Fibroblast of skin of right biceps (primary cell): ENCODE measurements around the gene ARGFX.
A peak's percentile ranks its signal among the peaks of the same experiment; 100 is the strongest.
"Not testable (repeated sequence)": the region's sequence is repeated elsewhere in the genome, so short reads cannot be mapped to it uniquely, and the experiment has no call there.

Experiments
- DNase-seq: peaks from one replicate; pipeline ENCODE4 v3.0.0-alpha.2; 2013

ARGFX gene

DNA sequence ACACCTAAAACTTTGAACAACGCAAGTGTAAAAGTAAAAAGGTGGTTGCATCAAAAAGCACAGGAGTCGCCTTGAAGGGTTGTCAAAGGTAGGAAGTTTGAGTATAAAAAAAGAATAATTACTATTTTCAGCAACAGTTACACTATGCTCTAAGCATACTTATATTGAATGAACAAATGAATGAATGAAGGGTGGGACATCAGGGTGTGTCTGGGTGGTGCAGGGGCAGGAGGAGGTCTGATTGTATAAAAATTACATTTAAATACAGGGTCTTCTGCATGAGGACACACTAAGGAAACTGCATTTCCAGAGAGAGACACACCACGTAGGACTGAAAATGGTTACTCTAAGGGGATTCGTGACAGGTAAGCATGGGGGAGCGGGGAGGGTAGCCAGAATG is at the start of gene ARGFX:
Gene ARGFX, plus strand, starts transcription at position 301 of the 400 bp plus-strand sequence. CDS start 2,765 bp downstream, outside the sequence.
- DNase-seq = no peak

DNA sequence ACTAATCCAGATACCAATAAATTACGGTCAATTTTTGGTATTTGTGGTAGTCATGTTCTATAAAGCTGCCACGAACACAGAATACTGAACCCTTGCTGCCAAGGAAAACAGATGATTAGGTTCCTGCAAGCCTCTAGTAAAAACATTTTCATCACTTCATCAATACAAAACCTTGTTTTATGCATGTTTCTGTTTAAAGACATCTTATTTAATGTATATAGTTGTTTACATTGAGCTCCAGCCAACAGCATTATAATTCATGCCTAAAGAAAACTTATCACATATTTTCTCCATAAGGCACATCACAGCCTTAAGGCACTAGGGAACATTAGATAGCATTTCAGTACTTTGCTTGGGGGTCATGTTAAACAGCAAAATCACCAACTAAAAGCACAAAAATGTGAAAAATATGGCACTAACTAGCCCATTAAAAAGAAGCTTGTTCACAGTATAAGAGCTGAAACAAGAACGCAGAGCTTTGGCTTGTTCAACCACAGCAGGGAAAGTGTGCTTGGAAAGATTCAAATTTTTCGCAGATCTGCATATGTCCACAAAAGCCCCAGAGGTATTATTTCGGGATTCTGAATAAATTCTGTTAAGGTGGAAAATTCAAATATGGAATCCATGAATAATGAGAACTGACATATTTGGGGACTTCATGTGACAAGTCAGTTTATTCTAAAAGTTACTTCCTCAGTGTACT is 49.6 kb upstream of the ARGFX start:
- DNase-seq = peak; percentile 10

DNA sequence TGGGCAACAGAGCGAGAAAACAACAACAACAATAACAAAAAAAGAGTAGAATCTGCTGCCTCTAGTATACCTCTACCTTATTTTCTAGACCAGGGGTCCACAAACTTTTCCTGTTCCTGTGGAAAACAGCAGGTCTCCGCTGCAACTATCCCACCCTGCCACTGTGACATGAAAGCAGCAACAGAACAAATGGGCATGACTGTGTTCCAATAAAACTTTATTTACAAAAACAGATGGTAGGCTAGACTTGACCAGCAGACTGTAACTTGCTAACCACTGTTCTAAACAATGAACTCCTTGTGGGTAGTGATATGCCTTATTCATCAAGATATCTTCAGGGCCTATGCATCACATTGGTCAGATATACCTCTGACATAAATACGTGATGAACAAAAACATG is 47.2 kb upstream of the ARGFX start:
- no peak for DNase-seq

DNA sequence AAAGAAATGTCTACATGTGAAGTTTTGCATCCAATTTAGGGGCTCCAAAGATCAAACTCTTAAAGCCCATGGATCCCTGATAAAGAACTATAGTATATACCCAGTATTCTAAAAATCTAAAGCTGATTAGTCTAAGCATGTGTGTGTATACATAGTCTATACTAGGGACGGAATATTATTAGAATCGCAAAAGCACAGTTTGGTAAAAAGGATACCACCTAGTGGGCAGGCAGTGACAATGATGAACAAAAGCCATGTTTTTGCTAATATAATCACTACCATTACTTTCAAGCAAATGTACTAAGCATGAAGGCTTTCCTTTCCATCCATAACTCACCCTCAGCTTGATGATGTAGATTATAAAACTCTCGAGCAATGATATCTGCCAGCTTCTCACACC is 38.4 kb upstream of the ARGFX start:
- peak; percentile 4 for DNase-seq

DNA sequence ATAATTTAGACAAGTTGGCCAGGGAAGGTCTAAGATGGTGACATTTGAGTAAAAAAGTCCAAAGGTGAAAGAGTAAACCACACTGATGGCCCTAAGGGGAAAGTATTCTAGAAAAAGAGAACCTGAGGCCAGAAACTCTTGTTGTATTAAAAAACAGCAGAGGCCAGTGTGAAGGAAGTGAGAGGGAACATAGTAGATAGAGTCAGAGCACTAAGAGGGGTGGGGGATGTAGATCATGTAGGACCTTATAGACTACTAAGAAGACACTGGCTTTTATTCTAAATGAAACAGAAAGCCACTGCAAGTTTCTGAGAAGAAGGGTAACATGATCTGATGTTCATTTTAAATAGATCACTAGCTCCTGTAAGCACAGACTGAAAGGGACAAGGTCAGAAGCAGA is 36.5 kb upstream of the ARGFX start:
- DNase-seq = no peak

DNA sequence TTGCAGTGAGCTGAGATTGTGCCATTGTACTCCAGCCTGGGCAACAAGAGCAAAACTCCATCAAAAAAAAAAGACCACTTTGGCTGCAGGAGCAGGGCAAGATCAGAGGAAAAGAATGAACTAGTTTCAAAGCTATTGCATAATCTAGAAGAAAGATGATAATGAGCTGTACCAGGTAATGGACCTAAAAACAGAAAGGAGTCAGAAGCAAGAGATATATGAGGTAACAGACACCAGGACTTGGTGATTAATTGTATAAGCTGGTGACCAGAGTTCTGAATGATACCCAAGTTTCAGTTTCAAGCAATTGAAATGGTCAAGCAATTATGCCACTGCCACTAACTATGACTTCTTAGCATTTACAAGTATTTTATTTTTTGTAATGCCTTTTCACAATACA is 24.8 kb upstream of the ARGFX start:
- DNase-seq = no peak

DNA sequence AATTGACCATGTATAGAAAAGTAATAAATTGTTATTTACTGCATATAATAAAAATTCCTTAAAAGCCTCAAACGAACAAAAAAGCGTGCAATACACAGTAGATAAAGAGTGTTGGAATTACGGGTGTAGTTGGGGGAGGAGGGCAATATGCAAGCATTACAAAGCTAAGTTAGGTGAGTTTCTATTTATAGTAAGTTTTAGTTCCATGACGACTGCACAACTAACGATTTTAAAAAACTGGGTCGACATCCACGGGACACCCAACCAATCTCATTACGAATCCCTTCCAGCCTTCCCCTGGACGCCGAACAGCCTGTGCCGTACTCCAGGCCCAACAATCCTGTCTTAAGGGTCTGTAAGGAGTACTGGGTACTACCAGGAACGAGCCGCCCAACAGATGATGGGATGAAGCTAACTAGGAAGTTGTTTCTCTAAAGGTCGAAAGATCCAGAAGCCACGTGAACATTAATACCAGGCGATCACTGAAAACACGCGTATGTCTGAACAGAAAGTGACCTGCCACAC is 22.6 kb upstream of the ARGFX start:
- peak; percentile 3 for DNase-seq

DNA sequence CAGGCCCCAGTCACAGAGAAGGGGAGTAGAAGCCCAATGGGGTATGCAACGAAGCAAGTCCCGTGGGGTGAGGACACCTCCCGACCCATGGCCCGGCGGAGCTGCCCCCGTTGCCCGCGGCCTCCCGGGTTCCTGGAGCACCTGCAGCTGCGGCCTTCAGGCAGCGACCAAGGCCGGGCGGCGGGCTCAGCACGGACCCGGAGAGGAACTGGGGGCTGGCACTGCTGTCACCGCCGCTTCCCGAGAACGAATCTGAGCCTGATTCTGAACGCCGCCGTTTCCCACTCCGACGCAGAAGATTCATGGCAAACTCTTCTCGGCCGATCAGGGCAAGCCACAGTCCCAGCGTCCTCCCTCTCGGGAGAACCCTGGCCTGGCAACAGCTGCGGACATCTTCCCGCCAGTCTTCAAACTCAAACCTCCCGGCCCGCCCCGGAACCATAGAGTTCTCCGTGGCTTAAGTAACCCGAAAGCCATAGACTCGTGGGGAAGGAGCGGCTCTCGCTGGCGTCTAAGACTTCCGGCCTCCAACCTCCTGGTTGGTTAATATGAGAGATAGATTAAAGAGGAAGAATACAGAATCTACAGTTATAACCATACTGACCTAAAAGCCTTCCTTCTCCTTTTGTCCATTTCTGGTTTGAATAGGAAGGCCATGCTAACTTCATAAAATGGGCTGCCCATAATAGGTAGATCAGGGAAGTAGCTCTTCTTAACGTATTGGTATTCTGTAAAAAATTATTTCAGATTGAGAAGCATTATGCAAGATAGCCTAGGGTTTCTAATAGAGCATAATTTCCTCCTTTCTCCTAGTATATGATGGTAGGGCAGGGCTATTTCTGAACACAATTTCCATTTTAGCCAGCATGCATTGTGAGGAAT is 21.9 kb upstream of the ARGFX start, which contains the start of gene POLQ:
Gene POLQ, minus strand, starts transcription at position 415 of the 882 bp plus-strand sequence. Its CDS starts 111 bp downstream, at position 304.
- peak; percentile 95 for DNase-seq

DNA sequence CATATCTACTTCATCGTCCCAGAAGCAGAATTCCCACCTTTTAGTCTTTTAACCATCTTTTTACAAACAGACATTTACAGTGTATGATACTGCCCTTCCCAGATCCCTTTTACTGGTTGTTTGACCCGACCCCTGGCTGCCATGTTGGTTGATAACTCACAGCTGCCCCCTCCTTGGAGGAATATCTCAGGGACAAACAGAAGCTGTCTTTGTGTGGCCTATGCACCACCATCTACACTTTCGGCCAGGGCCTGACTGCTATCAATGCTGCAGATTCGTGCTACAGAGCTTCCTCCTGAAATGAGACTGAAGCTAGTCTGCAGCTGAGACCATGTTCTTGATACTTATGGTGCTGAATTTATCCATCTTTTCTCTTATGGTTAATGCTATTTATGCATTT is 15.4 kb upstream of the ARGFX start:
- no peak for DNase-seq

DNA sequence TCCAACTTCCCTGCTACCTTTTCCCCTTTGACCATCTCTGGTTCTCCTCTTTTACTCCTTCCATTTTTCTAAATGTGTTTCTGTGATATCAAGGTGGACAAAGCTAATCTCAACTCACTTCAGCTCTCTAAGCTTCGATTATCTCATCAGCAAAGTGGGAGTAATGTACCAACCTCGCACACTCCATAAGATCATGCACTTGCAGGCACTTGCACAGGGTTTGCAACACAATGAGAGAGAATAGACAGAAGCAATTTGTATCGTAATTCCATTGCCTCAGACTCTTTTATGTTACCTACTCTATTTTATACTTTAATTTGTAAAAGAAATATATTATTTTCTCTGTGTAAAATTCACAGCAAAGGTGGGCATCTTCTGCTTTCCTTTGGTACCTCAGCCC is 15.0 kb upstream of the ARGFX start:
- no peak for DNase-seq

DNA sequence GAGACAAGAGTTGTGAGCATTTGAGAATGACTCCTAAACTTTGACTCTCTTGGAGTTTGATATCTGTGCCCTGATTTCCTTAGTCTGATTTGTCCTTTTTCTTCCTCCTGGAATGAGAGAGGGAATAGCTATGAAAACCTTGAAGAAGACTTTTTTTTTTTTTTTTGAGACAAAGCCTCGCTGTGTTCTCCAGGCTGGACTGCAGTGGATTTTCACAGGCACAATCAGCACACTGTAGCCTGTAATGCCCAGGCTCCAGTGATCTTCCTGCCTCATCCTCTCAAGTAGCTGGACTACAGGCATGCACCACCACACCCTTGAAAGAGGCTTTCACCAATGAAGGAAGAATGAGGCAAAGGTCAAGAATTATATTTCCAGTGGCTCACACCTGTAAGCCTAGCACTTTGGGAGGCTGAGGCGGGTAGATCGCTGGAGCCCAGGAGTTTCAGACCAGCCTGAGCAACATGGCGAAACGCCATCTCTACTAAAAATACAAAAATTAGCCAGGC is 10.3 kb upstream of the ARGFX start:
- DNase-seq = no peak

DNA sequence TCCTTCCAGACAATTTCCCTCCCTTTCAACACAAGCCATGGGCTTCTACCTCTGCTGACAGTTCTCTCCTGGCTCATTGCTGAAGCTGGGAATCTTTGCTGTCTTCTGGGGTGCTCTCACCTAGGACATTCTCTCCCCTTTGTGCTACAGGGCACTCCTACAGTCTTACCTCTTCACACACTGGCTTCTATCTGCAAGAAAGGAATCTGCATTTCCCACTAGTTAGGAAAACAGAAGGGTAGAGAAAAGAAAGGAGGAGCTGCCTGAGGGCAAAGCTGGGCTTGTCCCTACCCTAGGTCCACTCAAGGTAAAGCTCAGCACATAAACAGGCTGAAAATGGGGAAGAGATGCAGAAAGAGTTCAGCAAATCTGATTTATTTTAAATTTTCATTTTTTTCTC is 5.6 kb upstream of the ARGFX start:
- no peak for DNase-seq

DNA sequence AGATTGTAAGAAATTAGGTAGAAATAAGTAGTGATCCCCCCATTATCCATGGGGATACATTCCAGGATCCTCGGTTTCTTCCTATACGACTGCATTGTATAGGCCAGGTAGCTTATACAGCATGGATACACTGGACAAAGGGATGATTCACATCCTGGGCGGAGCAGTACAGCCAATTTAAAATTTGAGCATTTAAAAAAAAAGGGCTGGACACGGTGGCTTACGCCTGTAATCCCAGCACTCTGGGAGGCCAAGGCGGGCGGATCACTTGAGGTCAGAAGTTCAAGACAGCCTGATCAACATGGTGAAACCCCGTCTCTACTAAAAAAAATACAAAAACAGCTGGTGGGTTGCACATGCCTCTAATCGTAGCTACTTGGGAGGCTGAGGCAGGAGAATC is 976 bp upstream of the ARGFX start:
- DNase-seq = no peak

DNA sequence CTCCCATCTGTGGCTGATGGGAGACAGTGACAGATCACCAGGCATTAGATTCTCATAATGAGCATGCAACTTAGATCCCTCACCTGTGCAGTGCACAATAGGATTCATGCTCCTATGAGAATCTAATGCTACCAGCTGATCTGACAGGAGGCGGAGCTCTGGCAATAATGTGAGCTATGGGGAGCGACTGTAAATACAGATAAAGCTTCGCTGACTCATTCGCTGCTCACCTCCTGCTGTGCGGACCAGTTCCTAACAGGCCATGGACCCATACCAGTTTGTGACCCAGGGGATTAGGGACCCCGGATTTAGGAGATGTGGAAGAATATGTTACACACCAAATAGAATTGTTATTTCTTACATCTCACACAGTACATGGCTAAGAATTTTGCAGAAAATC is 6.7 kb downstream of the ARGFX start:
- no peak for DNase-seq

DNA sequence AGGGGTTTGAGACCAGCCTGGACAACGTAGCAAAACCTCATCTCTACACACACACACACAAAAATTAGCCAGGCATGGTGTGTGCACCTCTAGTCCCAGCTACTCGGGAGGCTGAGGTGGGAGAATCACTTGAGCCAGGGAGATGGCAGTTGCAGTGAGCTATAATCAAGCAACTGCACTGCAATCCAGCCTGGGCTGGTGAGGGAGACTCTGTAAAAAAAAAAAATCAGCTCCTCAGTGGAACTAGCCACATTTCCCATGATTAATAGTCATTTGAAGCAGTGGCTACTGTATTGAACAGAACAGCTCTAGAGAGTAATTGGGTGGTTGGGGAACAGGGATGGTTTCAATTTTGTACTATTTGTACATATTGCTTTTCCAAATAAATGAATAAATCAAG is 13.9 kb downstream of the ARGFX start:
- DNase-seq = no peak

DNA sequence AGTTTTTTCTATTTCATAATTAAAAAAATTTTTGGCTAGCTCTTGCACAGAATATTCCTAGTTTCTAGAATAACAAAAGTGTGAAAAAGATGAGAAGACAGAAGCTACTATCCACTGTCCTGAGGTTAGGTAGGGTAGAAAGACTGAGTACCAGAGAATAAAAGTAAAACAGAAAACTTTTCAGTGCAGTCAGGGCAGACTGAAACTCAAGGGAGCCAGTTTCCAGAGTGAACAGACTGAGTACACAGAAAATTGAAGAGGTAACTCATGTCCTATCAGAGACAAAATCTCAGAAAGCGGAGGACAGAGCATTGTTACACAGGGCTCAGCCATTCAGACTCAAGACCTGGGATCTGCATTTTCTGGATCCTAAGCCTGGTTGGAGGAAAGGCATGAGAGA is 16.7 kb downstream of the ARGFX start:
- no peak for DNase-seq

DNA sequence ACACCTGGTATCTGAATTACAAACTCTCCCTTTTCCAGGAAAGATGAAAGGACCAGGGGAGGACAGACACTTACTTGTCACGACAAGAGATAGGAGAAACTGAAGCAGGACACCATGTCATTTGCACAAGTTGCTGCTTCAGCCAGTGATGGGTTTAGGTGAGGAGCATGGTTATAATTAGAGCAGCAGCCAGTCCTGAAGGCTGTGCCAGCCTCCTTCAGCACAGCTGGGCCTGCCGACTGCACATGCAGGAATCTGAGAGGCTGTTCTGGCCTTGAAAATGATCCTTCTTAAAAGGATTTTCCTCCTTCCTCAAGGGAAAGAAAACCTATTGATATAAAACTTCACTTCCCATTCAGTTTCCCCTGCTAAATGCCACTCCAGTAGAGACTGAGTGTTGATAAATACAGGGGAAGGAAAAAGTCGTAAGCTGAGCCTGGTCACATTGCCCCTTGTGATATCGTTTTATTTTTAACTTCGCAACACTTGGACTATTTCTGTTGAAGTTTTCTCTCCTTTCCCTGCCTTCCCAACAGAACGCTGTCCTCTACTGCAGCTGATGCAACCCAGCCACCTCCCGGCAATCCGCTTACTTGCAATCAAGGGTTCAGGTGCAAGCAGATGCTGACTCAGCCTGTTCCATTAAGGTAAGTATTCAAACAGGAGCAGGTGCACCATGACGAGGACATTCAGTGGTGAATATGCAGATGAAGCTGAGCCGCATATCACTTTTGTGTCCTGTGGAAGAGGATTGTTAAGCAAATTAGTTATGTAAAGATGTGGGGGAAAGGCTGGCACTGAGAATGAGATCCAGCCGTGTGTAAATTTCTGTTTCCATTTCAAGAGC is 25.3 kb downstream of the ARGFX start, which contains the start of gene FBXO40:
Gene FBXO40, plus strand, starts transcription at position 524 of the 847 bp plus-strand sequence. CDS start 27,197 bp downstream, outside the sequence.
- DNase-seq = no peak

DNA sequence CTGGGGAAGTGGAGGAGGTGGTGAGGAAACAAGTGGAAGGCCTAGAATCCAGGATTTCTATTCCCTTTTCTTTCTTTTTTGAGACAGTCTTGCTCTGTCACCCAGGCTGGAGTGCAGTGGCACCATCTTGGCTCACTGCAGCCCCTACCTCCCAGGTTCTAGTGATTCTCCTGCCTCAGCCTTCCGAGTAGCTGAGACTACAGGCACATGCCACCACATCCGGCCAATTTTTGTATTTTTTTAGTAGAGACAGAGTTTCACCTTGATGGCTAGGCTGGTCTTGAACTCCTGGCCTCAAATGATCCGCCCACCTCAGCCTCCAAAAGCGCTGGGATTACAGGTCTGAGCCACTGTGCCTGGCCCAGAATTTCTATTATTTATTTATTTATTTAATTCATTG is 26.1 kb downstream of the ARGFX start:
- not testable (repeated sequence) for DNase-seq

DNA sequence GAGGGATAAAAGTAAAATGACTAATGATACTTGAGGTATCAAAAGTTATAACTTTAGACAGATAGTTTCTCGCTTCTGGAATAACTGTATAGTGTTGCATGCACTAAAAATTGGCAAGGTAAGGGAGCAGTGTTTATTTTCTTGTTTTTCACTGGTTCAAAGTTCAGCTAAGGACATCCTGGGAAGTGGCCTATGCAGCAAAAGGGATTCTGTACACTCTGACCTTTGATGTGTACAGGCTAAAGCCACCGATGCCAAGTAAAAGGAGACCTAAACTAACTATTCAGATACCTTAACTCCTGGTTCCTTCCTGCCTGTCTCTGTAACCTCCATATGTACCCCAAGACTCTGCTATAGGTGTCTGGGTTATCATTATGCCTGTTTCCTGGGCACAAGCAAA is 27.1 kb downstream of the ARGFX start:
- DNase-seq = no peak

DNA sequence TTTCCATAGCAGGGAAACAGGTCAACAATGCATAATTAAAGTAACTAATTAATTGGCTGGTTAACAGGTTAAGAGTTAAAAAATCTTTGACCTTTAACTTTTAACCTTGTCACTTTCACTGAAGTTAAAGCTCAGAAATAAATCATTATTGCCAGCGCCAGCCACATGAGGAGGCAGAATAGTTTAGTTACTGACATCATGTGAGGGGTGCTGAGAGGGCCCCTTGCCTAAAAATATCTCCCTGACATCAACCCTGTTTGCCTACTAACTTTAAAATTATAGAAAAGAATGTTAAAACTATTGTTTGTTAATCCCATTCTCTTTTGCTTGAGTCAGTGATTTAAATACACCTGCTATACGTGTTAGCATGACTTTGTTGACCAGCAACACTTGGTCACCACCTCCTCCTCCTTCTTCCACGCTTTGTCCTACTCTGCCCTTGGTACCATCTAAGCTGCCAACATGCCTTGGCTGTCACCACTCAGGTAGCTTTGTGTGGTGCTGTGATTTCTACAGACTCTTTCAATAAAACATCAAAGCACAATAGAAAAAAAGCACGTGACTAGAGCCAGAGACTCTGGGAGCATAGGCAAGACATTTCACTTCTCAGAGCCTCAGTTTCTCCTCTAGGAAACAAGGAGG is 28.1 kb downstream of the ARGFX start:
- DNase-seq = no peak

DNA sequence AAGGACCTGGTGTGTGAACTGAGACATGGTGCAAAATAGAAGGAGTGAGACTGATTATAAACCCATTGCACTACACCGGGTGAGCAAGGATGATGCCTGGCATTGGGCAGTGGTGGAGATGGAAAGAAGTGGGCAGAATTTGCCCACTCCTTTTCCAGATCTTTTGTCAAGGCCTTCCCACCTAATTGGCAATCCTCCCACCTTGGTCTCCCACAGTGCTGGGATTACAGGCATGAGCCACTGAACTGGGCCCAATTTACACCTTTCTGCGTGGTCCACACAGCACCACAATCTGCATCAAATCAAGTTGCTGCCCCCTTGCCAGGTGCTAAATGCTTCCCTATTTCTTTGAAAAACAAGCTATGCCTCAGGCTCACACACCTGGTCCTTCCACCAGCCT is 30.8 kb downstream of the ARGFX start:
- DNase-seq = no peak

DNA sequence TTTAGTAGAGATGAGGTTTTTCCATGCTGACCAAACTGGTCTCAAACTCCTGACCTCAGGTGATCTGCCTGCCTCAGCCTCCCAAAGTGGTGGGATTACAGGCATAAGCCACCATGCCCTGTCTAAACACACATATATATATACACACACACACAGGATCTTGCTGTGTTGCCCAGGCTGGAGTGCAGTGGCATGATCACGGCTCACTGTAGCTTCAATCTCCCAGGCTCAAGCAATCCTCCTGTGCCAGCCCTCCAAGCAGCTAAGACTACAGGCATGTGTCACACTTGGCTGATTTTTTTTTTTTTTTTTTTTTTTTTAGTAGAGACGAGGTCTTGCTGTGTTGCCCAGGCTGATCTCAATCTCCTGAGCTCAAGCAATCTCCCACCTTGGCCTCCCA is 32.2 kb downstream of the ARGFX start:
- DNase-seq = not testable (repeated sequence)
